ENCODE measurements around the gene KRTAP5-3.
"Not testable (repeated sequence)": the region's sequence is repeated elsewhere in the genome, so short reads cannot be mapped to it uniquely, and the experiment has no call there.

The KRTAP5-3 gene

DNA sequence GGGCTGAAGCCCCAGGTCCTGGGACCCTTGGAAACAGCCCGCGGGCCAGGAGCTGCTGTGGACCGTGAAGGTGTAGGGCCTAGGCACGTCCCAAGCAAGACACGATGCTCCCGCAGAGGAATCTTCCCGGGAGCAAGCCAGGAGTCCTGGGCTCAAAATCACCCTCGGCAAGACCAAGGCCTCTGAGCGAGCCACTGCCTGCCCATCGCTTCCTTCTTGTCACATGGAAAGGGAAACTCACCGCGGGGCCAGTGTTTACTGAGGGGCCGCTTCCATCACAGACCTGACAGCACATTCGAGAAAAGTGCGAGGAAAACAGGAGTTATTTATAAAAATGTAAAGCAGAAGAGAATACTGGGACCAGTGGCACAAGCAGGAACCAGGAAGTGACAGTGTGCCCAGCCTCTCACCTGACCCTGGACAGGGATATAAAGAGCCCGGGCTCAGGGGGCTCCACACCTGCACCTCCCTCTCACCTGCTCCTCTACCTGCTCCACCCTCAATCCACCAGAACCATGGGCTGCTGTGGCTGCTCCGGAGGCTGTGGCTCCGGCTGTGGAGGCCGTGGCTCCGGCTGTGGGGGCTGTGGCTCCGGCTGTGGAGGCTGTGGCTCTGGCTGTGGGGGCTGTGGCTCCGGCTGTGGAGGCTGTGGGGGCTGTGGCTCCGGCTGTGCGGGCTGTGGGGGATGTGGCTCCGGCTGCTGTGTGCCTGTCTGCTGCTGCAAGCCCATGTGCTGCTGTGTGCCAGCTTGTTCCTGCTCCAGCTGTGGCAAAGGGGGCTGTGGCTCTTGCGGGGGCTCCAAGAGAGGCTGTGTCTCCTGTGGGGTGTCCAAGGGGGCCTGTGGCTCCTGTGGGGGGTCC, 21.3 kb upstream of the KRTAP5-3 start, which contains the start of gene KRTAP5-5:
Gene KRTAP5-5 (plus strand): TSS at position 450 of the 860 bp plus-strand sequence. CDS start 66 bp downstream, at position 516.
- TF ChIP-seq Cebpa-rat (IDR thresholded peaks at IDR 0.05), result no peak
- no peaks in the 10 kb centered on the region for H3K36me3 ChIP-seq
- H3K27ac ChIP-seq, result no peak within 1 kb of the TSS
- peaks cover 0 to 16% (median 4%) of the 10 kb centered on the region in 10 experiments; a peak in 9 of 20 replicates for H3K4me1 ChIP-seq
- H3K9me3 ChIP-seq (replicated peaks in 1 of 11), result no peaks in the 10 kb centered on the region
- peaks cover 0 to 11% (median 0%) of the 10 kb centered on the region in 11 experiments; a peak in 3 of 22 replicates for H3K27me3 ChIP-seq
- H3K4me2 ChIP-seq, result peak within 1 kb of the TSS in 5 of 11 experiments; percentile 0 to 36 (median 9); a peak in 4 of 22 replicates
- no peak within 1 kb of the TSS for H3K4me3 ChIP-seq
- no peak within 1 kb of the TSS for H3K9ac ChIP-seq
- no peaks in the 10 kb centered on the region; a peak in 1 of 22 replicates for H4K20me1 ChIP-seq

DNA sequence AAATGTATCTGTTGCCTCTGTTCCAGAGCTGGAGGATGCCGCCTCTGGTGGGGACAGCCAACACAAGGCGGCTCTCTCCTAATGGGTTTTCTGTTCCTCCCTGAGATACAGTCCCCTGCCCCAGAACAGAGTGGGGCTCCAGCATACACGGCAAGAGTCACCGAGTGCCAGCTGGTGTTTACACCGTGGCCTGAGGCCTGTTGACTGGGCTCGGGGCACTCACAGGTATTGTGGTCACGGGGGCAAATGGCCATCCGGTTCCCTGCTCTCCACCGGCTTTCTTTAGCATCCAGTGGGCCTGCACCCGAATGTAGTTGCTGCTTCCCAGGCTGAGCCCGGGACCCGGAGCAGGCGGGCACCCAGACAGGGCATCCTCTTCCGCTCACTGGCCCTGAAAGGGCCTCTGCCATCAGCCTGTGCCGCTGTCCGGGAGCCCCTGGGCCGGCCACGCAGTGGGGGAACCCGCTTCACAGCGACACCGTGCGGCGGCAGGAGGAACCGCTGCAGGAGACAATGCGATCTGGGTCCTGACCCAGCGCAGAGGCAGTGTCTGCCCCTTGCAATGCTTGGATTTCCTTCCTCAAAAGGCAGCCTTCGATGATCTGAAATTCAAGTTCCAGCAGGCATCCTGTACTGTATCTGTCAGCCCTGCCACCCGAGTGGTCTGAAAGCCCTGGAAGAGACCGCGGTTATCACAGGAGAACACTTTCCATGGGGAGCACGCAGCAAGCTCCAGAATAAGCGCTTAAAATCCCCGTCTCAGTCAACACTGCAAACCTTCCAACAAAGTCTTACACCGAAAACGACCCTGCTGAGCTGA, 20.5 kb upstream of the KRTAP5-3 start:
- peaks cover 0 to 11% (median 0%) of the 10 kb centered on the region in 11 experiments; a peak in 3 of 22 replicates for H3K27me3 ChIP-seq
- no peak for TF ChIP-seq Cebpa-rat (IDR thresholded peaks at IDR 0.05)
- no peak overlapping the region for H3K9ac ChIP-seq
- H3K4me3 ChIP-seq, result no peak overlapping the region
- peak overlapping the region in 5 of 11 experiments; percentile 0 to 36 (median 9); a peak in 4 of 22 replicates for H3K4me2 ChIP-seq
- H3K36me3 ChIP-seq, result no peaks in the 10 kb centered on the region
- H4K20me1 ChIP-seq, result no peaks in the 10 kb centered on the region; a peak in 1 of 22 replicates
- H3K4me1 ChIP-seq, result peaks cover 0 to 16% (median 4%) of the 10 kb centered on the region in 10 experiments; a peak in 9 of 20 replicates
- no peaks in the 10 kb centered on the region for H3K9me3 ChIP-seq (replicated peaks in 1 of 11)
- no peak overlapping the region for H3K27ac ChIP-seq

DNA sequence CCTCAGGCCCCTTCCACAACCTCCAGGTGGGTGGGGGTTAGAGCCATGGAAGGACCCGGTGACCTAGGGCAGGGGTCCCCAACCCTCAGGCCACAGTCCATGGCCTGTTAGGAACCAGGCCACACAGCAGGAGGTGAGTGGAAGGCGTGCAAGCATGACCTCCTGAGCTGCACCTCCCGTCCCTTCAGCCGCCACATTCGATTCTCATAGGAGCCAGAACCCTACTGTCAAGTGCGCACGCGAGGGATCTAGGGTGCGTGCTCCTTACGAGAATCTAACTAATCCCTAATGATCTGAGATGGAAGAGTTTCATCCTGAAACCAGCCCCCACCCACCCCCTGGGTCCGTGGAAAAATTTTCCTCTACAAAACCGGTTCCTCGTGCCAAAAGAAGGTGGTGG, 17.3 kb upstream of the KRTAP5-3 start:
- Histone ChIP-seq H3K9me3 (replicated peaks in 1 of 11) (no peaks in the 10 kb centered on the region), H3K4me2 (no peak overlapping the region), H3K27me3 (peaks cover 0 to 4% (median 0%) of the 10 kb centered on the region in 11 experiments; a peak in 3 of 22 replicates), H3K9ac (no peak overlapping the region), H3K4me3 (no peak overlapping the region), H4K20me1 (no peaks in the 10 kb centered on the region; a peak in 1 of 22 replicates), H3K36me3 (no peaks in the 10 kb centered on the region), H3K4me1 (peaks cover 0 to 9% (median 1%) of the 10 kb centered on the region in 10 experiments; a peak in 5 of 20 replicates), H3K27ac (no peak overlapping the region)
- TF ChIP-seq Cebpa-rat (IDR thresholded peaks at IDR 0.05), result no peak

GRCh38 chr11:1624621-1625020, 16.4 kb upstream of the KRTAP5-3 start:
- Histone ChIP-seq H3K27ac (no peak overlapping the region), H3K27me3 (peaks cover 0 to 3% (median 0%) of the 10 kb centered on the region in 11 experiments; a peak in 1 of 22 replicates), H3K4me1 (peaks cover 2 to 13% (median 4%) of the 10 kb centered on the region in 10 experiments; a peak in 17 of 20 replicates), H3K4me3 (no peak overlapping the region), H3K9ac (no peak overlapping the region), H4K20me1 (no peaks in the 10 kb centered on the region; a peak in 1 of 22 replicates), H3K9me3 (replicated peaks in 1 of 11) (no peaks in the 10 kb centered on the region), H3K36me3 (no peaks in the 10 kb centered on the region), H3K4me2 (no peak overlapping the region)
- TF ChIP-seq Cebpa-rat (IDR thresholded peaks at IDR 0.05), result no peak

DNA sequence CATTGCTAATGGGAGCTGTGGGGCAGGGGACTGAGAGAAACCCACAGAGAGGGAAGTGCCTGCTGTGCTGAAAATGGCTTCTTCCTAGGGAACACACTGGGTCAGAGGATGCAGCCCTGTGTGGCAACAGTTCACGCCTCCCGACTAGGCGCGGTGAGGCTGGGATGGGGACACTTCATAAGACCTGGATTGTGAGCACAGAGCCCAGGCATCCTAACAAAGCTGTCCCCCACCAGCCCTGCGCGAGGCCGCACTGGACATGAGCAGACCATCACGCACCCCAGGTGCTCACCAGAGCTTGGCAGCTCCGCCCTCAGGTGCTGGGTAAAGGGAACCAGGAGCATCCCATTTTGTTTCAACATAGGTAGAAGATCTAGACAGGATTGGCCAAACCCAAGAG, 15.5 kb upstream of the KRTAP5-3 start:
- H3K9me3 ChIP-seq (replicated peaks in 1 of 11), result 0 out of 22 replicates have a peak, but pooled peaks cover 0 to under 1% (median 0%) of the 10 kb centered on the region in 11 experiments
- TF ChIP-seq Cebpa-rat (IDR thresholded peaks at IDR 0.05), result no peak
- H3K27ac ChIP-seq, result no peak overlapping the region
- peaks cover 8 to 12% (median 9%) of the 10 kb centered on the region in 10 experiments; a peak in 19 of 20 replicates for H3K4me1 ChIP-seq
- peaks cover 0 to 3% (median 0%) of the 10 kb centered on the region in 11 experiments; a peak in 1 of 22 replicates for H3K27me3 ChIP-seq
- H3K4me3 ChIP-seq, result no peak overlapping the region
- H4K20me1 ChIP-seq, result no peaks in the 10 kb centered on the region; a peak in 1 of 22 replicates
- H3K9ac ChIP-seq, result no peak overlapping the region
- H3K36me3 ChIP-seq, result no peaks in the 10 kb centered on the region
- no peak overlapping the region for H3K4me2 ChIP-seq

GRCh38 chr11:1622086-1622485, 13.8 kb upstream of the KRTAP5-3 start, which contains the start of gene KRTAP5-4:
KRTAP5-4 (minus strand) TSS chr11:1622138; CDS start chr11:1622093, 45 bp downstream.
- no peaks in the 10 kb centered on the region for H3K36me3 ChIP-seq
- no peak within 1 kb of the TSS for H3K4me2 ChIP-seq
- H4K20me1 ChIP-seq, result no peaks in the 10 kb centered on the region; a peak in 1 of 22 replicates
- no peak for TF ChIP-seq Cebpa-rat (IDR thresholded peaks at IDR 0.05)
- H3K4me1 ChIP-seq, result peaks cover 8 to 10% (median 9%) of the 10 kb centered on the region in 10 experiments; a peak in 19 of 20 replicates
- peaks cover 0 to 17% (median 10%) of the 10 kb centered on the region in 11 experiments; a peak in 12 of 22 replicates for H3K9me3 ChIP-seq (replicated peaks in 1 of 11)
- no peak within 1 kb of the TSS for H3K9ac ChIP-seq
- H3K4me3 ChIP-seq, result no peak within 1 kb of the TSS
- H3K27ac ChIP-seq, result no peak within 1 kb of the TSS
- no peaks in the 10 kb centered on the region for H3K27me3 ChIP-seq

DNA sequence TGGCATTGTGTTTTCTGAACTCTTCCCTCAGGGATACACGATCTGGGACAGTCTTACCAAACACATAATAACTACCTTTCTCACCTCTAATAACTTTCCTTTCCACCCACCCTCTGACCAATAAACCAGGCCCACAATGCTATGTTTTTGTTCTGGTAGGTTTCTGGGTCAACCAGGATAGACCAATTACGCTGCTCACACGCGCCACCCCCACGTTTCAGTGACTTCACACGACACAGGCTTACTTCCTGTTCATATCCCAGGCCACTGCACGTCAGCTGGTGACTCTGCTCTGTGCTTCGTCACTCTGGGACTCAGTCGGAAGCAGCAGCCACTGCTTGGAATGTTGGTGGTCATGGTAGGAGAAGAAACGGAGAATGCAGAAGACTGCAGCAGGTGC, 11.2 kb upstream of the KRTAP5-3 start:
- TF ChIP-seq Cebpa-rat (IDR thresholded peaks at IDR 0.05), result no peak
- Histone ChIP-seq H3K27me3 (no peaks in the 10 kb centered on the region), H3K9me3 (replicated peaks in 1 of 11) (peaks cover 0 to 18% (median 10%) of the 10 kb centered on the region in 11 experiments; a peak in 12 of 22 replicates)

GRCh38 chr11:1618231-1618630, 10.0 kb upstream of the KRTAP5-3 start:
- Histone ChIP-seq H3K27ac (no peak overlapping the region), H4K20me1 (no peaks in the 10 kb centered on the region), H3K36me3 (no peaks in the 10 kb centered on the region), H3K27me3 (no peaks in the 10 kb centered on the region), H3K4me2 (no peak overlapping the region), H3K9ac (no peak overlapping the region), H3K4me3 (no peak overlapping the region), H3K9me3 (replicated peaks in 1 of 11) (peaks cover 0 to 18% (median 10%) of the 10 kb centered on the region in 11 experiments; a peak in 12 of 22 replicates), H3K4me1 (peaks cover 8 to 12% (median 9%) of the 10 kb centered on the region in 10 experiments; a peak in 19 of 20 replicates)
- no peak for TF ChIP-seq Cebpa-rat (IDR thresholded peaks at IDR 0.05)

More for the DNA sequence above, 11.2 kb upstream of the KRTAP5-3 start:
- H3K27ac ChIP-seq, result peak overlapping the region in 2 of 11 experiments; percentile 29 to 33; a peak in 2 of 22 replicates
- peaks cover 8 to 10% (median 9%) of the 10 kb centered on the region in 10 experiments; a peak in 19 of 20 replicates for H3K4me1 ChIP-seq
- no peaks in the 10 kb centered on the region; a peak in 1 of 22 replicates for H4K20me1 ChIP-seq
- H3K36me3 ChIP-seq, result no peaks in the 10 kb centered on the region
- H3K4me2 ChIP-seq, result peak overlapping the region; percentile 17 to 68 (median 39); a peak in 20 of 22 replicates
- no peak overlapping the region for H3K9ac ChIP-seq
- H3K4me3 ChIP-seq, result no peak overlapping the region

DNA sequence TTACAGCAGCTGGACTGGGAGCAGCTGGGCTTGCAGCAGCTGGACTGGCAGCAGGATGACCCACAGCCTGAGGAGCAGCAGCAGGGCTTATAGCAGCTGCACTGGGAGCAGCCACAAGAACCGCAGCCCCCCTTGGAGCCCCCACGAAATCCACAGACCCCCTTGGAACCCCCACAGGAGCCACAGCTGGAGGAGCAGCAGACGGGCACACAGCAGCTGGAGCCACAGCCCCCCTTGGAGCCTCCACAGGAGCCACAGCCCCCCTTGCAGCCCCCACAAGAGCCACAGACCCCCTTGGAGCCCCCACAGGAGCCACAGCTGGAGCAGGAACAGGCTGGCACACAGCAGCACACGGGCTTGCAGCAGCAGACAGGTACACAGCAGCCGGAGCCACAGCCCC, 362 bp downstream of the KRTAP5-3 start:
- Histone ChIP-seq H3K4me2 (peak overlapping the region in 7 of 11 experiments; percentile 10 to 28 (median 23); a peak in 6 of 22 replicates), H3K4me1 (peaks cover 6 to 27% (median 11%) of the 10 kb centered on the region in 10 experiments; a peak in 17 of 20 replicates), H3K9me3 (replicated peaks in 1 of 11) (peaks cover 3 to 14% (median 11%) of the 10 kb centered on the region in 11 experiments; a peak in 10 of 22 replicates)
- H3K4me3 ChIP-seq, H3K9ac ChIP-seq, H3K27me3 ChIP-seq, H3K36me3 ChIP-seq, H3K27ac ChIP-seq, H4K20me1 ChIP-seq: not testable (repeated sequence)

GRCh38 chr11:1607156-1607845, 962 bp downstream of the KRTAP5-3 start:
- 0 out of 22 replicates have a peak overlapping the region, but pooled peaks of 1 of the 11 experiments have one; percentile 34 for H3K27ac ChIP-seq
- H3K36me3 ChIP-seq, H3K27me3 ChIP-seq, H3K9ac ChIP-seq, H3K4me3 ChIP-seq, H4K20me1 ChIP-seq: not testable (repeated sequence)
- H3K4me1 ChIP-seq, result peaks cover 6 to 27% (median 11%) of the 10 kb centered on the region in 10 experiments; a peak in 17 of 20 replicates
- peak overlapping the region in 3 of 11 experiments; percentile 10 to 25 (median 23); a peak in 3 of 22 replicates for H3K4me2 ChIP-seq
- peaks cover 3 to 14% (median 11%) of the 10 kb centered on the region in 11 experiments; a peak in 10 of 22 replicates for H3K9me3 ChIP-seq (replicated peaks in 1 of 11)

- not testable (repeated sequence) for H3K36me3 ChIP-seq, H3K27me3 ChIP-seq
- H3K4me2 ChIP-seq, result peak overlapping the region; percentile 4 to 53 (median 24); a peak in 13 of 22 replicates
Measured at GRCh38 chr11:1605923-1606322, 2.3 kb downstream of the KRTAP5-3 start.

More at GRCh38 chr11:1605923-1606322, 2.3 kb downstream of the KRTAP5-3 start:
- H3K27ac ChIP-seq, result peak overlapping the region in 7 of 11 experiments; percentile 25 to 55 (median 39); a peak in 12 of 22 replicates
- not testable (repeated sequence) for H3K9ac ChIP-seq, H4K20me1 ChIP-seq, H3K4me3 ChIP-seq
- H3K9me3 ChIP-seq (replicated peaks in 1 of 11), result peaks cover 2 to 12% (median 10%) of the 10 kb centered on the region in 11 experiments; a peak in 10 of 22 replicates
- H3K4me1 ChIP-seq, result peaks cover 6 to 27% (median 11%) of the 10 kb centered on the region in 10 experiments; a peak in 17 of 20 replicates
